DMS153 treated with DMSO at 0.1 percent for 48 hours (cell line): ENCODE results near the gene ARHGAP32.

Experiments used
- DNase-seq: peaks from one replicate; lab custom pipeline; 2025; ENCODE audit not compliant: unreplicated experiment; lab: John Stamatoyannopoulos, UW

The ARHGAP32 gene

GRCh38 chr11:128963744-128964325 is 228.3 kb downstream of the ARHGAP32 start:
- DNase-seq = no peak

- DNase-seq = no peak
Observed at GRCh38 chr11:128962896-128963295, 229.2 kb downstream of the ARHGAP32 start.

DNA sequence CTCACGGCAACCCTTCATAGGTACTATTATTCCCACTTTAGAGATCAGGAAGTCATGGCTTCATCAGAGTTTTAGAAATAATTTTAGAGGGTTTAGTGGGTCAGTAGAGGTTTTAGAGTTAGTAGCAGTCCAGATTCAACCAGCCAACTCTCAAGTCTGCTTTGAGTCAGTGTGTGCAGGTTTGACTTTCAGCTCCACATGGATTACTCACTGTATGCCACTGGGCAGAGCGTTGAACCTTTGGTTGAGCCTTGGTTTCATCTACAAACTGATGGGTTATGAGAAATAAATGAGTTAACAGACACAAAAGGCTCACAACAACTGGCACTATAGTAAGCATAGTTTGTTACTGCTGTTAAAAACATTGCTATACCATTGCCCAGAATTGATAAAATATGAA is 230.5 kb downstream of the ARHGAP32 start:
- DNase-seq = no peak

GRCh38 chr11:128957202-128957482 is 235.0 kb downstream of the ARHGAP32 start:
- no peak for DNase-seq

DNA sequence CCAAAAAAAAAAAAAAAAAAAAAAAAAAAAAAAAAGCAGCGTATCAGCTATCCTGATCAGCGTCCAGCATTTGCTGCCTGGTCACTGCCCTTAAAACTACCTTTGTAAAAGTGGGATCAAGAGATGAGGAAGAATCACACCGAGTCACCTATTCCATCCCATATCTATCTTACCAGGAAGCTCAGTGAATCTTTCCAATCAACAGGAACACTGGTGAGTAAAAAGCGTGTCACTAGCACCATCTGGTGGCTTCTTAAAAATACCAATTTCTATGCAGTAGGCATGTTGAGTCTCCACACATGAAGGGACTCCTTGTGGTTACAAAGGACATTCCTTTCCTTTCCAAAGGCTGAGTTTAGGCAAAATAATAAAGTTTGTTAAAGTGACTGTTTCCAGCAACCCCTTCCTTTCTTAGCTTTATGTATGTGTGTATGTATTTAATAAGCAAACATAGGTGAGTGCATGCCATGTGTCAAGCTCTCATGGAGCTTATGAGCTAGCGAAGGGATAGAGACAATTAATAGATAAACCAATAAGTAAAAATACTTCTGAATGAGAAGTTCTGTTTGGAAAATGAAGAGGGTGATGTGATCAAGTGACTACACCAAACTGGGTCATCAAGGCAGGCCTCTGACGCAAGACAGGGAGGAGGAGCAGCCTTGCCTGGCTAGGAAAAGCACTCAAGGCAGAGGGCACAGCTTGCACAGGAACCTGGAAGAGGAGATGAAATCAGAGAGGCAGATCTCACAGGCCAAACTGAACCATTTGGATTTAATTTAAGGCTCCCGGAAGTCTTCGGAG is 235.5 kb downstream of the ARHGAP32 start:
- DNase-seq = peak; percentile 84

DNA sequence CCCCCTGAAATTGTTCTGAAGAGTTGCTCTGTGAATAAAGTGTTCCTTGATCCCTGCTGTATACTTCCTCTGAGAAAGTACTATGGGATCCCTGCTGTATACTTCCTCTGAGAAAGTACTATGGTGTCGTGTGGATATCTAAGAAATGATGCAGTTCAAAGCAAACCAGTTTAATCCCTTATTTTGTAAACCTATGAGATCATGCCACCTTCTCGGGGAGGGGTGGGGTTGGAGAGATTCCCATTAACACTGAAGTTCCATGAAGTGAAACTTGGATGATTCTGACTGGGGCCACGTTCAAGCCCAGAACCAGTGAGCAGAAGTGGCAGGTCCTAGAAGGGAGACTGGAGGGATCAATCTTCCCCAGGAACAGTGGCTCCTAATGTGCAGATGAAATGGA is 236.5 kb downstream of the ARHGAP32 start:
- DNase-seq = no peak

- DNase-seq = no peak
Observed at GRCh38 chr11:128953151-128953550, 239.0 kb downstream of the ARHGAP32 start.

GRCh38 chr11:128949791-128950454 is 242.2 kb downstream of the ARHGAP32 start:
- DNase-seq = no peak

DNA sequence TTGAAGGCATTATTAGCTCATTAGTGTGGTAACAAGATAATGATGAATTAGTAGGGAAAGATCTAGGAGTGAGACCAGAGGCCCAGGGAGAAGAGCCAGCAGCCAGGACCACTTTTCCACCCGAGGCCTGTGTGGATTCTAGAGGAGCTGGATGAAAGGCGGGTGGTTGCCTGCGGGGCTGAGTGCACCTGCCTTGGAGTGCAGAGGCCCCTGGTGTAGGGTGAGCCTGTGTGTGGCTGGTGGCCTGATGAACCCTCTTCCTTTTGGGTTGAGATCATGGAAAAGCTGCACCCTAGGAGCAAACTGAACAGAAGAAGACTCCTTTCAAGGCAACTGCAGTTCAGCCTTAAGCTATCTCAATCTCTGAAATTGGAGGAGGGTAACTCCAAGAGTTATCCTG is 243.5 kb downstream of the ARHGAP32 start:
- no peak for DNase-seq

DNA sequence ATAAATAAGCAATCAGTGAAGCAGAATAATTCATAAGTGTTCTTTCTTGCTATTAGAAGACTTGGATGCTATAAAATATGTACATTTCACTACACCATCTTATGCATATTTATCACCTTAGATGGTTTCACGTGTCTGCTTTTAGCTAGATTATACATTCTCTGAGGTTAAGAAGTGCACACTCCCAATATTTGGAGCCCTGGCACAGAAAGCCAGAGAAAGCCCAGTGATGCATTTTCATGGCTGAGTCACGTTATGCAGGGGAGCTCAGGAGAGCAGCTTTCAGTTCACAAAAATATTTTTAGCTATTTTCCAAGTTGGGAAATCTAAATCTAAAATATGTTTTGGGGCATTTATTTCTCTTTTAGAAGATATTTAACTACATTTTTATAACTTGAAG is 244.4 kb downstream of the ARHGAP32 start:
- DNase-seq = no peak

GRCh38 chr11:128946648-128947047 is 245.5 kb downstream of the ARHGAP32 start:
- DNase-seq = no peak

GRCh38 chr11:128943428-128943976 is 248.6 kb downstream of the ARHGAP32 start:
- no peak for DNase-seq

- DNase-seq = no peak
Observed at GRCh38 chr11:128942817-128943427, 249.2 kb downstream of the ARHGAP32 start, which contains the start of gene TP53AIP1. TSS of gene TP53AIP1 (minus strand) at chr11:128942871. CDS start at chr11:128937818, 5,053 bp downstream.

GRCh38 chr11:128942272-128942612 is 249.9 kb downstream of the ARHGAP32 start:
- DNase-seq = no peak

GRCh38 chr11:128941573-128942271 is 250.4 kb downstream of the ARHGAP32 start:
- no peak for DNase-seq

- no peak for DNase-seq
Observed at GRCh38 chr11:128941110-128941509, 251.0 kb downstream of the ARHGAP32 start.

DNA sequence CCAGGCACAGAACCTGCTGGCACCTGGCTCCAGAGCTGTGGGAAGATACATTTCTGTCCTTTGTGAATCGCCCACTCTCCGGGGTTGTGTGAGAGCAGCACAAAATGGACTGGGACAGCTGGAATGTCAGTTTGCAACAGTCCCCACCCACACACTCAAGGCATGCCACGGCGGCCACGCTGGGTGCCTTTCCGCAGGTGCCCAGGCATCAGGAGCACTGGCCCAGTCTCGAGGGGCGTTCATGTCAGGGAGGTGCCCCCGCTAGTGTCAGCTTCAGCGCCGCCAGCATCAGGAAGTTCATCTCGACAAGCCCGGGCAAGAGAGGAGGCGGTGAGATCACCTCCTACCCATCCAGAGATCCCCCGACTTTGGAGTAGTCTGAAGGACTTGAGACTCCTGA is 251.5 kb downstream of the ARHGAP32 start:
- DNase-seq = no peak

- no peak for DNase-seq
Observed at GRCh38 chr11:128940156-128940555, 252.0 kb downstream of the ARHGAP32 start.

DNA sequence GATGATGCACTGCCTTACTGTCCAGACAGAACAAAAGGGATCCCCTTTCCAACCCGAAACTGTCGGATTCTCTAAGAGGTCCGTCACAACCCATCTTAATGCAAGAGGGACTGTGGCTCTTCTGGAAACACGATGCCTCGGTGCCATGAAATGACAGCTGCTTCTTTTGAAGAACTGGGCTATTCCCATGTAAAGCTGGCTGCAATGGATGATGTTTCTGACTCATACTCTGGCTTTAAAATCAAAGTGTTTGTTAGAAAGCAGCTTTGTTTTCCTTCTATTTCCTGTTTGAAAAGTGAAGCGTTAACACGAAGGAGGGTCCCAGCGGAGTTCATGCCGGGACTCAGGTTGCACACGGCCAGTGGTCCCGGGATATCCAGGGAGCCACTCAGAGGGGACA is 252.5 kb downstream of the ARHGAP32 start:
- no peak for DNase-seq

DNA sequence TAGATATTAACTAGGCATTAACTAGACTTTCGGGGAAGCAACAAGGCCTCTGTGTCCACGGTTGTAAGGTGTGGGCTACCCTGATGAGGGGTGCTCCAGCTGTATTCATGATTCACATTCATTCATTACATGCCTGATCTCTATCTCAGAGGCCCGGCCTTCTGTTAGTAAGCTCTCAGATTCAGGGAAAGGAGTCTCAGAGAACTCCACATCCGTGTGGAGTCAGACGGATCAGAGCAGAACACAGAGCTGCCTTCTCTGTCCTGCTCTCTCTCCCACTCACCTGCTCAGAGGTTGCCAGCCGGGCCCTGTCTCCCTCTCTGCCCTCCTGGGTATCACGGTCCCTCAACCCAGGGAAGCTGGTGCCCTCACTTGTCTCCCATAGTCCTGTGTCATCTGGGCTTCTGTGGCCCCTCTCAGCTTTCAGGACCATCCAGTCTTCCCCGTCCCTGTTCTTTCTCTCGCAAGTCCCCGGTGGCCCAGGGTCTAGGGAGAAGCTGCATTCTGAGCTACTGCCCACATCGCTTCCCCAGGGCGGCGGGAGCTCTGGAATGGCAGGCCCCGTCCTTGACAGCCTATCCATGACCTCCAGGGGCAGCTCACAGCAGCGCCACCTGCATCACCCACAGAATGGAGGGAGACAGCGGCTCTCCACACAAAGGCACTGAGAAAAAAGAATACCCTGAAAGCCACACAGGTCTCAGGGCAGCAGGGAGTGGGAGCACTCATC is 253.8 kb downstream of the ARHGAP32 start:
- no peak for DNase-seq
